GM23248 (cell line): Measurements from ENCODE around the gene SLC35A2. TPM values are rescaled to one million over a fixed set of nuclear protein-coding genes. Genes with fewer than 3 reads are reported as not detected.

Experiments used
- DNase-seq: peaks from one replicate; pipeline ENCODE4 v3.0.0-alpha.2; 2015
- H2AFZ ChIP-seq: fragments of 200-600 bp; sonication (generic); 2 replicates; pipeline ENCODE4 v1.6.1; 2016; ENCODE audit warnings: antibody characterized with exemption
- H3F3A ChIP-seq: fragments of 200-600 bp; sonication (generic); 2 replicates; pipeline ENCODE4 v1.6.1; 2016; ENCODE audit warnings: mild to moderate bottlenecking, antibody characterized with exemption, mixed run types; ENCODE audit not compliant: insufficient read depth
- H3K27ac ChIP-seq: fragments of 200-600 bp; sonication (generic); 2 replicates; pipeline ENCODE4 v1.5.1; 2016; ENCODE audit warnings: mild to moderate bottlenecking
- H3K27me3 ChIP-seq: fragments of 200-600 bp; sonication (generic); replicated peaks from 2 replicates; pipeline ENCODE4 v1.6.1; 2016; ENCODE audit warnings: mild to moderate bottlenecking; ENCODE audit not compliant: insufficient read depth
- H3K36me3 ChIP-seq: fragments of 200-600 bp; sonication (generic); 2 replicates; pipeline ENCODE4 v1.6.1; 2016; ENCODE audit warnings: low read depth, mild to moderate bottlenecking
- H3K4me1 ChIP-seq: fragments of 200-600 bp; sonication (generic); 2 replicates; pipeline ENCODE4 v1.6.1; 2016; ENCODE audit warnings: mild to moderate bottlenecking; ENCODE audit not compliant: insufficient read depth
- H3K4me2 ChIP-seq: fragments of 200-600 bp; sonication (generic); one replicate; pipeline ENCODE4 v1.6.1; 2016; ENCODE audit warnings: mild to moderate bottlenecking; ENCODE audit not compliant: unreplicated experiment
- H3K4me3 ChIP-seq: fragments of 200-600 bp; sonication (generic); 2 replicates; pipeline ENCODE4 v1.5.1; 2016; ENCODE audit warnings: mild to moderate bottlenecking
- H3K79me2 ChIP-seq: fragments of 200-600 bp; sonication (generic); 2 replicates; pipeline ENCODE4 v1.6.1; 2016; ENCODE audit warnings: mild to moderate bottlenecking; ENCODE audit not compliant: insufficient read depth
- H3K9ac ChIP-seq: fragments of 200-600 bp; sonication (generic); 2 replicates; pipeline ENCODE4 v1.6.1; 2016; ENCODE audit warnings: mild to moderate bottlenecking
- H3K9me2 ChIP-seq: fragments of 200-600 bp; sonication (generic); 2 replicates; pipeline ENCODE4 v1.6.1; 2016; ENCODE audit warnings: mixed run types, mild to moderate bottlenecking, moderate library complexity; ENCODE audit not compliant: insufficient read depth
- H3K9me3 ChIP-seq: fragments of 200-600 bp; sonication (generic); one replicate; pipeline ENCODE4 v1.6.1; 2017; ENCODE audit warnings: low read depth
- H4K20me1 ChIP-seq: fragments of 200-600 bp; sonication (generic); 2 replicates; pipeline ENCODE4 v1.6.0; 2016; ENCODE audit not compliant: insufficient read depth
- EZH2 ChIP-seq: fragments of 200-600 bp; sonication (generic); IDR thresholded peaks from 2 replicates; pipeline ENCODE4 v1.6.1; 2018; ENCODE audit warnings: antibody characterized with exemption, mild to moderate bottlenecking; ENCODE audit not compliant: insufficient read depth, poor library complexity, severe bottlenecking
- EZH2phosphoT487 ChIP-seq: fragments of 200-600 bp; sonication (generic); IDR thresholded peaks from 2 replicates; pipeline ENCODE4 v1.6.1; 2018; ENCODE audit warnings: antibody characterized with exemption, moderate library complexity, mild to moderate bottlenecking, low read depth; ENCODE audit not compliant: insufficient read depth
- WGBS, 2 experiments: methylation state at CpG; one replicate each; pipeline ENCODE4 v1.1.6; 2015 to 2017; ENCODE audit warnings: low lambda C conversion rate in 2 of 2, low coverage in 1 of 2; ENCODE audit errors: missing lambda C conversion rate in 2 of 2; 5-methylcytosine and 5-hydroxymethylcytosine counted together
- in situ Hi-C: fragments of 300-500 bp; cut with MboI; formaldehyde crosslinking; loops from 2 replicates; pipeline ENCODE4 v1.15.0; 2020
- polyA plus RNA-seq: library from polyadenylated mRNA; unstranded; fragments of >200 nt; fragmentation: Nextera tagmentation; extraction: Ambion mirVana; gene quantifications from 2 replicates; pipeline ENCODE4 v1.2.1, GENCODE V29; 2016
- total RNA-seq: library from RNA; depleted of rRNA; stranded (reverse); fragments of >200 nt; shearing (Covaris generic); gene quantifications from 2 replicates; pipeline ENCODE4 v1.2.3, GENCODE V29; 2014

The SLC35A2 gene
- total and polyA plus RNA-seq, 2 experiments from 2014 or later: 29.1 to 54.6 TPM

DNA sequence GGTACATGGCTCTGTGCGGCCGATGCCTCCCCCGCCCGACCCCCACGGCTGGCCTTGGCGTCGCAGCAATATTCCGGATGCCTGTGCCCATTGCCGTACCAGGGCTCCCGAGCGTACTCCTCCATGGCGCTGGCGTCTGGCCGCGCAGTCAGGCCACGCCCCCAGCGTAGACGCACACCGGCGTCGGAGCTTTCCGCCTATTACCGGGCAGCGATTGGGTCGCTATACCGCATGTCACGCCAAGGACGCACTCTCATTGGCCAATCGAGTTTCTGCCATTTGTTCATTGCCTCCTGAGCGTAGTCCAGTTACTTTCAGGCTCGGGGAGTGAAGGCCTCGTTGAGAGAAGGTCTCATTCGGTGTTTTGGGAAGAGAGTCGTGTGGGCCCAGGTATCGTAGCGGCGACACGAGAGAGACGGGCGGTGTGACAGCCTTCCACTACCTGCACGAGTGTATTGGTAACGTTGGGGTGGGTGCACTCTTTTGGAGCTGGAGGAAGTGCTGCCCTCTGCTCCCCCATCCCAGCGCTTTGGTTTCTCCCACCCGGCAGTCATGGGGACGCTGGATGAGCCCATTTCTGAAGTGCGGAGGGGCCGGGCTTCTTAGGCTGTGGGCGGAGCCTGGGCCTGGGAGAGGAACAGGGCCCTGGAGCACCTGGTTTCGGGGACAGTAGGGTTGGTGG lies 13.7 kb downstream of the SLC35A2 start, which contains the start of the genes PQBP1 and TIMM17B:
Gene PQBP1 (plus strand): TSS at position 306 of the 682 bp plus-strand sequence. CDS start 580 bp downstream, outside the sequence.
Gene TIMM17B (minus strand): TSS at position 144 of the 682 bp plus-strand sequence. CDS start 19 bp downstream, at position 125.
- Histone ChIP-seq H3F3A (no peaks in the 10 kb centered on the region), H3K27me3 (no peaks in the 10 kb centered on the region), H2AFZ (peak within 1 kb of the TSS; percentile 88), H3K36me3 (no peaks in the 10 kb centered on the region), H3K9me3 (no peaks in the 10 kb centered on the region), H3K4me1 (0 out of 2 replicates have a peak, but pooled peaks cover 4% of the 10 kb centered on the region), H3K4me2 (peak within 1 kb of the TSS; percentile 91), H3K79me2 (peaks cover 44% of the 10 kb centered on the region), H3K4me3 (peak within 1 kb of the TSS; percentile 79), H3K27ac (peak within 1 kb of the TSS; percentile 90), H4K20me1 (no peaks in the 10 kb centered on the region), H3K9ac (peak within 1 kb of the TSS; percentile 94), H3K9me2 (no peaks in the 10 kb centered on the region)
- TF ChIP-seq EZH2: no peak
- TF ChIP-seq EZH2phosphoT487: no peak
- 1 to 2% methylated on average over 15 to 33 of the region's 49 CpGs for WGBS, 2 experiments
- in situ Hi-C loops: no loop called here
- peak; percentile 95 for DNase-seq

DNA sequence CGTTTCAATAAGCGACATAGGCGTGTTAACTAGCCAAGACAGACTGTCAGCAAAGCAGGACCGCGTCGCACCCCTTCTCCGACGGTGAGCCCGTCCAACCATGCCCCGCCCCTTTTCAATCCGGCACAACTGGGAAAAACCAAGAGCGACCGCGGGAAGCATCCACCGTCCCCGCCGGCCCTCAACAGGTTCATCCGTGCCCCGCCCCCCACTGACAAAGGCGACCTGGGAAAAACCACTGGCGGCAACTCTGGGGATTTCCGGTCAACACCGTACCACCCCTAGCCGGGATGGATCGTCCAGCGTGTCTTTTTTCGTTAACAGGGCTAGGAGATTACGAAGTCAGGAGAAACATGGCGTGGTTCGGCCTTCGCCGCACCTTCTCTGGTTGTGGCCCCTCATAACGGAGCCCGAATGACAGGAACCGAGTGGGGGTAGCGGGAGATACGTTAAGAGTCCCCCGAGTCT lies 14.3 kb downstream of the SLC35A2 start:
- Histone ChIP-seq H4K20me1 (no peaks in the 10 kb centered on the region), H3K9me3 (no peaks in the 10 kb centered on the region), H3K36me3 (no peaks in the 10 kb centered on the region), H3K27me3 (no peaks in the 10 kb centered on the region), H3K4me3 (peak overlapping the region; percentile 79), H3K9ac (peak overlapping the region; percentile 94), H3F3A (no peaks in the 10 kb centered on the region), H3K9me2 (no peaks in the 10 kb centered on the region), H3K4me2 (peak overlapping the region; percentile 85), H3K79me2 (peaks cover 44% of the 10 kb centered on the region), H3K27ac (peak overlapping the region; percentile 90), H3K4me1 (0 out of 2 replicates have a peak, but pooled peaks cover 4% of the 10 kb centered on the region), H2AFZ (peak overlapping the region; percentile 88)
- in situ Hi-C loops: no loop called here
- peak; percentile 84 for DNase-seq
- TF ChIP-seq EZH2: no peak
- WGBS, 2 experiments: 0% methylated on average over 15 to 17 of the region's 38 CpGs

DNA sequence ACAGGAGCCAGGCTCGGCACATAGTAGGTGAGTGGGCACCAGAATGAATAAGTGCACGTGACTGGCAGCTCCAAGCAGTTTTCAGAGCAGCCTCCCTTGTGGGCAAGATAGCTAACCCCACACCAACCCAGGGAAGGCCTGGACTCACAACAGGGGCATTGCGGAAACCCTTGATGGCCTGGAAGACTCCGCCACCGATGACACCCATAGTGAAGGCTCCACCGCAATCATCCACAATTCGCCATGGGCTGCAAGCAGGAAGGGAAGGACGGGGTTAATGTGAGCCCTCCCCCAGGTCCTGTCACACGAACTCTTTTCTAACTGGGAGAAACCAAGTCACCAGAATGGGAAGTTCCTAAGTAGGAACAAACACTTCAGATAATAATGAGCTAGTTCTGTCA lies 14.8 kb downstream of the SLC35A2 start:
- Histone ChIP-seq H2AFZ (peak overlapping the region; percentile 88), H3K9ac (peak overlapping the region; percentile 94), H3F3A (no peaks in the 10 kb centered on the region), H3K4me3 (peak overlapping the region; percentile 79), H3K79me2 (peaks cover 44% of the 10 kb centered on the region), H3K4me2 (peak overlapping the region; percentile 85), H3K27ac (peak overlapping the region; percentile 90), H3K27me3 (no peaks in the 10 kb centered on the region), H3K36me3 (no peaks in the 10 kb centered on the region), H3K9me2 (no peaks in the 10 kb centered on the region), H3K4me1 (0 out of 2 replicates have a peak, but pooled peaks cover 4% of the 10 kb centered on the region), H4K20me1 (no peaks in the 10 kb centered on the region), H3K9me3 (no peaks in the 10 kb centered on the region)
- peak; percentile 20 for DNase-seq
- in situ Hi-C loops: no loop called here
- WGBS, 2 experiments: 29 to 39% methylated on average over 2 to 7 of the region's 9 CpGs
- no peak for TF ChIP-seq EZH2
- TF ChIP-seq EZH2phosphoT487: no peak

DNA sequence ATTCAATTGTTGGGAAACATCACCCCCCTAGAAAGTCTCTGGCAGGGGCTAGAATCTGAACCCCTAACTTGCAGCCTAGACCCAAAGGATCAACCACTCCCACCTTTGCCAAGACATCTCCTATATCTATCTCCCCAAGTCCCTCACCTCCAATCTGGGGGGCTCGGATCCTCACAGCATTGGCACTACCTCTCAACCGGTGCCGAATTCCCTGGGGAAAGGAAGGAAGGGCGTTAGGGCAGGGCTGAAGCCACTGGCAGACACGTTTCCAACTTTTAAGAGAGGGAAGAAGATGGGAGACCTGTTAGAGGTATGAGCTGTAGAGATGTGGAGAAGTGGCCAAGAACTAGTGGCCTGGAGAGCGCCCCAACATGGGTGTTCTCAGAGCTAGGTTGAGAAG lies 16.6 kb downstream of the SLC35A2 start:
- no peaks in the 10 kb centered on the region for H3K9me2 ChIP-seq
- in situ Hi-C loops: no loop called here
- H4K20me1 ChIP-seq: no peaks in the 10 kb centered on the region
- H2AFZ ChIP-seq: no peak overlapping the region
- no peak overlapping the region for H3K4me3 ChIP-seq
- no peaks in the 10 kb centered on the region for H3K9me3 ChIP-seq
- H3K27me3 ChIP-seq: no peaks in the 10 kb centered on the region
- H3K79me2 ChIP-seq: peaks cover 33% of the 10 kb centered on the region
- no peak overlapping the region for H3K9ac ChIP-seq
- no peak overlapping the region for H3K27ac ChIP-seq
- no peaks in the 10 kb centered on the region for H3K36me3 ChIP-seq
- 59 to 65% methylated on average over 6 of the region's 6 CpGs for WGBS, 2 experiments
- no peak overlapping the region for H3K4me2 ChIP-seq
- no peak for TF ChIP-seq EZH2phosphoT487
- TF ChIP-seq EZH2: no peak
- no peak for DNase-seq
- no peaks in the 10 kb centered on the region for H3F3A ChIP-seq
- 0 out of 2 replicates have a peak, but pooled peaks cover 4% of the 10 kb centered on the region for H3K4me1 ChIP-seq
